Kidney tubule cell (primary cell): ENCODE results near the gene SLC22A13.
A peak's percentile ranks its signal among the peaks of the same experiment; 100 is the strongest.
"Not testable (repeated sequence)": the region's sequence is repeated elsewhere in the genome, so short reads cannot be mapped to it uniquely, and the experiment has no call there.

Experiments used
- DNase-seq: peaks from one replicate; pipeline ENCODE4 v3.0.0-alpha.2; 2018; ENCODE audit warnings: low spot score

The SLC22A13 gene

GRCh38 chr3:38265604-38266307, at the start of gene SLC22A13:
Gene SLC22A13 (plus strand): TSS chr3:38265812. CDS start chr3:38265861, 49 bp downstream.
- DNase-seq: no peak

DNA sequence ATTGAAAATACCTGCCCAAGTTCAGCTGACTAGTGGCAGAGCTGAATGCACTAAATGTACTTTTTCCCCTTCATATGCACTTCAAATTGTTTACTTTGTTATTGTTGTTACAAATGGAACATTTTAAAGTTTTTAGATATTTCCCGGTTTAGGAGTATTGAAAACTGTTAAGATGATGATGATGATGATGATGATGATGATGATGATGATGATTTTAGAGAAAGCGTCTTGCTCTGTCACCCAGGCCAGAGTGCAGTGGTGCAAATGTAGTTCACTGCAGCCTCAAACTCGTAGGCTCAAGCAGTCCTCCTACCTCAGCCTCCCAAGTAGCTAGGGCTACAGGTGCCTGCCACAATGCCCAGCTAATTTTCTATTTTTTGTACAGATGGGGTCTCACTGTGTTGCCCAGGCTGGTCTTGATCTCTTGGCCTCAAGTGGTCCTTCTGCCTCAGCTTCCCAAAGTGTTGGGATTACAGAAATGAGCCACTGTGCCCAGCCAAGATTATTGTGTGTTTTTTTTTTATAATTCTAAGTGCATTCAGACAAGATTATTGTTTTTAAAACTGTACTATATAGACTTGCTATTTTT, 45.9 kb upstream of the SLC22A13 start:
- DNase-seq: no peak

DNA sequence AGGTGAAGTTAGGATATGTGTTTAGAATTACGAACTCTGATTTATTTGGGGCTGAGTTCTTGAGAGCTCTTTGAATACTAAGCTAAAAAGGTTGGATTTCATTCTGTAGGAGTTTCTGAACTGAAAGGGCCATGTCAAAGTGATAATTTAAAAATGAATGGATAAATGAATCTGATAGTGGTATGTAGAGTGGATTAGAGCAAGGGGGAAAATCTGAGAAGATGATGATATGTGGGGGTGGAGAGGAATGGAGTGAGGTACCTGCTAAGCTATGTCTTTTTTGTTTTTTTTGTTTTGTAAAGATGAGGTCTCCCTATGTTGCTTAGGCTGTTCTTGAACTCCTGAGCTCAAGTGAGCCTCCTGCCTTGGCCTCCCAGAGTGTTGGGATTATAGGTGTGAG, 44.6 kb upstream of the SLC22A13 start:
- no peak for DNase-seq

- DNase-seq: no peak
Observed at GRCh38 chr3:38222032-38222634, 43.5 kb upstream of the SLC22A13 start.

- no peak for DNase-seq
Observed at GRCh38 chr3:38224357-38224756, 41.3 kb upstream of the SLC22A13 start.

DNA sequence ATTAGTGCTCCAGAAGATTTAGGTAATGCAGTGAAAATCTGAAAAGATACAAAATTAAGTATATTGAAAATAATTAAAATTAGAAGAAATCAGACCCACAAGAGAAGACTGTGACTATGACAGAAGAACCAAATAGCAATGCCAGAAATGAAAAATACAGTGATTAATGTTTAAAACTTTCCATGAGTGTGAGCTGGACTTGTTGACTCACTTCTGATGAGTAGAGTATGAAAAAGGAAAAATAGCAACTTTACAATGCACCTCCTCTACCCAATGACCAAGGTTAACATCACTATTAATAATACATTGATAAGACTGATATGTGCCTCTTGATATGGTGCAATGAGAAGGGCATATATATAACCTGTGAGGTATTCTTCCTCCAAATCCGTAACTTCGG, 39.3 kb upstream of the SLC22A13 start:
- DNase-seq: peak; percentile 56

GRCh38 chr3:38227989-38228388, 37.6 kb upstream of the SLC22A13 start:
- DNase-seq: peak; percentile 42

GRCh38 chr3:38229036-38229435, 36.6 kb upstream of the SLC22A13 start:
- DNase-seq: no peak

DNA sequence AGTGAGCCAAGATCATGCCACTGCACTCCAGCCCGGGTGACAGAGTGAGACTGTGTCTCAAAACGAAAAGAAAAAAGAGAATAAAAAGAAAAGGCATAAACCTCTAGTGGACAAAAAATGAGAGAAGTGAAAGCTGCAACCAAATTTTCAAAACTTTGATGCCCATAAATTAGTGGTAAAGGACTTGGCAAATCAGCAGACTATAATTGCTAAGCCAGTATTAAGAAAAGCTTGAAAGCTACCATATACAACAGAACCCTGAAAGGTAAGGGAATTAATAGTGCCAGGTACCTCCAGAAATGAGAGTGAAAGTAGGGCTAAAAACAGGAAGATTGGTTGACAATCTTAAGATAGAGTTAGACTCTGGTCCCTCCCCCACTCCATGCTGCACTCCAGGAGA, 32.9 kb upstream of the SLC22A13 start:
- DNase-seq: no peak

- peak; percentile 52 for DNase-seq
Observed at GRCh38 chr3:38235466-38235865, 30.1 kb upstream of the SLC22A13 start.

GRCh38 chr3:38238416-38239008, 27.1 kb upstream of the SLC22A13 start:
- no peak for DNase-seq

GRCh38 chr3:38242812-38243211, 22.8 kb upstream of the SLC22A13 start:
- not testable (repeated sequence) for DNase-seq

DNA sequence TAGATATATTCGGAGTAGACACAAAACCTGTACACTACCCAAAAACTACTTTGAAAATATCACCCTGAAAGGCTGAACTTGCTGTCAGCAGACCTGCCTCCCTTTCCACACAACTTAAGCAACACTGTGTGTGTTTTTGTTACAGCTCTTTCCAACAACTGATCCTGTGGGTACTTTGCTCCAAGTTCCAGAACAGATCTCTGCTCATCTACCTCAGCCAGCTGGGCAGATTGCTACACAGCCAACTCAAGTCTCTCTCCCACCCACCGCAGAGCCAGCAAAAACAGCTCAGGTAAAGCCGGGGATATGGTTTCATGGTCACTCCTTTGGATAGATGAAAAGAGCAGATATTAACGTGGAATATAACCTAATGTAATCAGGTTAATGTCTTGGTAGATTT, 19.7 kb upstream of the SLC22A13 start:
- no peak for DNase-seq

GRCh38 chr3:38247366-38248035, 18.1 kb upstream of the SLC22A13 start:
- DNase-seq: peak; percentile 90

- DNase-seq: no peak
Observed at GRCh38 chr3:38250198-38250597, 15.4 kb upstream of the SLC22A13 start.

DNA sequence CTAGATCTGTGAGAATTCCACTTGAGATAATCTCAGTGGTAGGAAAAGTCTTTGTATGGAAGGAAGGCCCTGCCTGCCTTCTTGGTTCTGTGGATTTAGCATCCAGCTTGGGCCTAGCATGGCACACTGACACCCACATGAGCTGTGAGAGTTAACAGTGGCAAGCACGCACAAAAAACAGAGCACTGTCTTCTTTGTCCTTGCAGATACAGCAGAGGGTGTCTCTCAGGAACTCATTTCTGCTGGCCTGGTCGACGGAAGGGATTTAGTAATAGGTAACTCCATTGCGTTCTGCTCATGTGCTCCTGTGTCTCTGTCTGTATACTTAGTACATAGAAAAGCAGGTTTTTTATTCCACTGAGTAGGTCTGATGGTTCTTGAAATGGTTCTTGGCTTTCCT, 14.4 kb upstream of the SLC22A13 start:
- DNase-seq: no peak

GRCh38 chr3:38253704-38254103, 11.9 kb upstream of the SLC22A13 start:
- no peak for DNase-seq

- peak; percentile 16 for DNase-seq
Observed at GRCh38 chr3:38254872-38255271, 10.7 kb upstream of the SLC22A13 start.

GRCh38 chr3:38255627-38256026, 10.0 kb upstream of the SLC22A13 start:
- no peak for DNase-seq

GRCh38 chr3:38257583-38257982, 8.0 kb upstream of the SLC22A13 start:
- no peak for DNase-seq

DNA sequence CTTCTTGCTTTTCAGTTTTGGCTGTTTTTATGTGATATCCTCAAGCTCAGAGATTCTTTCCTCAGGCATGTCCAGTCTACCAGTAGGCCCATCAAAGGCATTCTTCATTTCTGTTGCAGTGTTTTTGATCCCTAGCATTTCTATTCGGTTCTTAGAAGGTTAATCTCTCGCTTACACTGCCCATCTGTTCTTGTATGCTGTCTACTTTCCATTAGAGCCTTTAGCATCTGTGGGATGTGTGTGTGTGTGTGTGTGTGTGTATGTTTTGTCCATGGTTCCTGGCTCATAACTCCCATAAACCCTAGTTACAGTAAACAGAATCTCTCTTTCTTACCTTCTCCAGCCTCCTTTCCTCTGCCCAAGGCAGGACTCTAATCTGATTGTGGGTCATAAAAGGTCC, 5.1 kb upstream of the SLC22A13 start:
- no peak for DNase-seq

GRCh38 chr3:38264353-38264771, 1.2 kb upstream of the SLC22A13 start:
- DNase-seq: no peak

DNA sequence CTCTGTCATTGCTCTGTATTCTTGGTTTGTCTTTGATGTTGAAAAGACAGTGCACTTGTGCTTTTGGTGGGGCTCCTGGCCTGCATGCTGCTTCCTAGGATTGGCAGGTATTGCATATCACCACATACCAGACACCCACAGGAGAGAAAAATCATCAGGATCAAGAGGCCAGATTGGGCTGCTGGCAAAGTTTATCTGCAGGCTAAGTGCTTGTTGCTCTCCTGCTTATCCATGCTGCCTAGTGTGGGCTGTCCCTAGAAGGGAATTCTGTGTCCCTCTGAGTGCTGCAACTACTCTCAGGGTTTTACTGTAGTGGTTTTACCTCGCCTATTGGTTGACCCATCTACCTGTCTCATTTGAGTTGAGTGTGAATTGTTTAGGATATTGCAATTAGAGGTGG, 833 bp upstream of the SLC22A13 start:
- no peak for DNase-seq
